ENCODE data around the gene NFIB. TPM values are rescaled to one million over a fixed set of nuclear protein-coding genes. Genes with fewer than 3 reads are reported as not detected.

Gene NFIB
- total RNA-seq, 1 experiment from 2014 or later: 14.3 TPM

DNA sequence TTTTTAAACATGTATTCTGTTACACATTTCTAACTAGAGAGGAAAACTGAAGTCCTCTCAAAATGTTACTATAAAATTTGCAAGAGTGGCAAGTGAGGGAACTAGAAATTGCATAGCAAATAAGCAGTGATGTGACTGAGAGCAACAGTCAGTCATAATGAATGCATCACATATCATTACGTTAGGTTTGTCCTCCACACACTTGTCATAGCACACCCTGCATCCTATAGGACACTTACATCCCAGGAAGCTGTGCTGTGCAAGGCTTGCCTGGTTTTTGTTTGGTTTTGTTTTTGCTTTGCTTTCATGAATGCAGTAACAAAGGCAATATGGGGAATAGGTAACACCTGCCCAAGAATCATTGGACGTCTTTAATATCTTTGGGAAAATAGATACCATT is 10.8 kb downstream of the NFIB start:
- H3K4me1 ChIP-seq (ENCODE audit: insufficient read depth, low read length): peaks cover 5% of the 10 kb centered on the region; the same call in 1 of the 2 replicates
- H4K5ac ChIP-seq (ENCODE audit: insufficient read length, low read depth, low read length): no peak overlapping the region
- H4K8ac ChIP-seq (replicated peaks; ENCODE audit: insufficient read length, low read depth, low read length): no peak overlapping the region
- H4K91ac ChIP-seq (ENCODE audit: insufficient read length, low read depth, low read length): no peak overlapping the region
- no peak overlapping the region for H2BK120ac ChIP-seq (ENCODE audit: low read depth, low read length, poor library complexity, severe bottlenecking)
- no peak overlapping the region for H2BK20ac ChIP-seq (ENCODE audit: low read depth, low read length, poor library complexity, severe bottlenecking)
- H2AFZ ChIP-seq (ENCODE audit: low read length): no peak overlapping the region
- no peak overlapping the region for H3K18ac ChIP-seq (ENCODE audit: insufficient read length, low read depth, low read length)
- H3K9ac ChIP-seq (ENCODE audit: extremely low read depth, insufficient read length, low read length): no peak overlapping the region
- no peak overlapping the region for H3T11ph ChIP-seq (ENCODE audit: low read length)
- no peak overlapping the region for H3K23ac ChIP-seq (ENCODE audit: insufficient read length, low read depth, low read length)
- H3K27me3 Mint-ChIP-seq (ENCODE audit: low read depth): no peaks in the 10 kb centered on the region
- H3K9me3 ChIP-seq (ENCODE audit: control insufficient read depth, low read depth, low read length): no peaks in the 10 kb centered on the region
- no peak overlapping the region for H3K4me3 Mint-ChIP-seq
- no peak overlapping the region for H2BK5ac ChIP-seq (ENCODE audit: insufficient read length, low read length)
- no peak overlapping the region for H3K27ac Mint-ChIP-seq
- H3K27me3 ChIP-seq (ENCODE audit: insufficient read depth, low read length): no peaks in the 10 kb centered on the region
- H3K36me3 Mint-ChIP-seq (ENCODE audit: insufficient read depth in 1 of 3, low read depth in 3 of 3): peaks cover 0 to 18% (median 4%) of the 10 kb centered on the region in 3 experiments; a peak in 6 of 7 replicates
- no peaks in the 10 kb centered on the region for H3K79me2 ChIP-seq (ENCODE audit: insufficient read depth, low read length)
- no peak for TF ChIP-seq CTCF (conservative IDR thresholded peaks at IDR 0.05)
- H3K79me1 ChIP-seq (ENCODE audit: insufficient read depth, low read depth, low read length, poor library complexity, severe bottlenecking): no peaks in the 10 kb centered on the region
- no peak overlapping the region for H2BK15ac ChIP-seq (ENCODE audit: low read depth, low read length)
- H3K27ac ChIP-seq (ENCODE audit: insufficient read length, low read depth, low read length): no peak overlapping the region
- H3K23me2 ChIP-seq (ENCODE audit: insufficient read length, low read depth, low read length, poor library complexity, severe bottlenecking): no peaks in the 10 kb centered on the region
- WGBS (ENCODE audit: extremely low coverage, insufficient read length, low lambda C conversion rate): no CpG with 5 or more reads among the region's 2 CpGs
- DNase-seq: no peak
- no peak overlapping the region for H3K4me2 ChIP-seq (ENCODE audit: insufficient read depth, insufficient read length, low read length)
- H3K56ac ChIP-seq (ENCODE audit: insufficient read length, low read depth, low read length): no peak overlapping the region
- H2AK5ac ChIP-seq (ENCODE audit: insufficient read length, low read length): no peak overlapping the region
- no peak overlapping the region for H3K4ac ChIP-seq (ENCODE audit: low read depth, low read length)
- no peak overlapping the region for H3K14ac ChIP-seq (ENCODE audit: insufficient read depth, low read length)
- H4K20me1 ChIP-seq (ENCODE audit: control insufficient read depth, insufficient read depth, insufficient read length): no peaks in the 10 kb centered on the region
- no peak overlapping the region for H2BK12ac ChIP-seq (ENCODE audit: insufficient read length, low read depth, low read length)
- peaks cover 10 to 12% of the 10 kb centered on the region in 2 experiments for H3K4me1 Mint-ChIP-seq
- H3K9me3 Mint-ChIP-seq: no peaks in the 10 kb centered on the region

All from H9 (cell line).